ENCODE results near the gene SNCAIP. TPM values are rescaled to one million over a fixed set of nuclear protein-coding genes. Genes with fewer than 3 reads are reported as not detected.

Gene SNCAIP
- total RNA-seq, 2 donors from 2014 or later: not detected

DNA sequence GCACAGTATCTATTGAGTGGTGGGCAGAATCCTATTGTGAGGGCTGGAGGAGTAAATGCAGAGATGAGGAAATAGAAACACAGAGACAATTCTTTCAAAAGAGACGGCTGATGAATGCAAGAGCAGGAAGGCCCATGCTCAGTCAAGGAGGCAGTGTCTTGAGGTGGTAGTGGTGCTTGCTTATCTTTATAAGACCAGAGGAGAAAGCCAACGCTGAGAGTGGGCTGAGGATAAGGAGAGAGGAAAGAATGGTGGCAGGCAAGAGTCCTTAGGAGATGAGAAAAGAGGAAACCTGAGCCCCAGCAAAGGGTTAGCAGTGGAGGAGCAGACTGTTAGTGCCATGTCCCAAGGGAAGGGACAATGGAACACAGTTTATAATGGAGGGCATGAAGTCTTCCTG is 86.0 kb downstream of the SNCAIP start:
- DNase-seq (no peak), ATAC-seq (replicated peaks in 1 of 2) (no peak)
- H3K36me3 Mint-ChIP-seq (ENCODE audit: insufficient read depth in 2 of 2): no peaks in the 10 kb centered on the region
- no peaks in the 10 kb centered on the region for H3K27me3 Mint-ChIP-seq (ENCODE audit: low read depth)
- H3K4me1 Mint-ChIP-seq (ENCODE audit: low read depth): no peaks in the 10 kb centered on the region
- peaks cover 3 to 4% of the 10 kb centered on the region in 2 donors for H3K9me3 Mint-ChIP-seq
- H3K4me3 Mint-ChIP-seq: no peak overlapping the region
- no peak overlapping the region for H3K27ac Mint-ChIP-seq

DNA sequence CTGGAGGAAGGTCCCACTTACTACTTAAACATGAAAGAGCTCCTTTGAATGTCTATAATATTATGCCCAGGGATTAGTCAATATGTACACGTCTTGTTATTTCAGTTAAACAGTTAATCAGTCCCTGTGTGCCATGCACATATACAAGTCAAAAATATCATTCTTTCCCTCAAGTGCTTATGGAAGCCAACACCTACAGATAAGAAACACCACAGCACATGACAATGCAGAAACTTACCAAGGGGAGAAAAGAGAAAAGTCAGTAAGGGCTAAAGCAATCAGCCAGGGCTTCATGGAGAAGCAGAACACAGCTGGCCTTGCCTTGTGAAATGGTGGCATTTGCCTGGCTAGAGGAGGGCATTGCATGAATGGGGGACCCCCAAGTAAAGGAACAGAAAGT is 88.3 kb downstream of the SNCAIP start:
- DNase-seq (no peak), ATAC-seq (replicated peaks in 1 of 2) (no peak)
- Mint-ChIP-seq H3K27me3 (ENCODE audit: low read depth) (no peaks in the 10 kb centered on the region), H3K9me3 (peaks cover 3 to 4% of the 10 kb centered on the region in 2 donors), H3K27ac (no peak overlapping the region), H3K4me1 (ENCODE audit: low read depth) (no peaks in the 10 kb centered on the region), H3K36me3 (ENCODE audit: insufficient read depth in 2 of 2) (no peaks in the 10 kb centered on the region), H3K4me3 (no peak overlapping the region)

DNA sequence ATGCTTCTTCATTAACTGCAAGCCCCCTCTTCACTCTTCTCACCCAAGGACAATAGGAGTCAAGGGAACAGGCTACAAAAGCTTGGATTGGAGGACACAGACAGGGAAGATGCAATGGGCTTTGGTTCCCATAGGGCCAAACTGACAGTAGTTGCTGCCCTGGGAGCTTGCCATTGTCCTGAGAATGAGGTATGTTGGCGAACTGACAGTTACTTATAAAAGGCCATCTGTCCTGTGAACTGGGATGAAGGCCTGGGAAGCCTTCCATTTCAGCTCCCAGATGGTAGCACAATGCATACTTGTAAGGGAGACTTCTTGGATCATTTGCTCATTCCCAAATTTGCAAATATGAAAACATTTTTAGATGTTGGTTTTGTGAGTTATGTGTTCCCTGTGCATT is 88.9 kb downstream of the SNCAIP start:
- ATAC-seq (replicated peaks in 1 of 2): no peak
- Mint-ChIP-seq H3K27ac (no peak overlapping the region), H3K9me3 (peaks cover 3 to 4% of the 10 kb centered on the region in 2 donors), H3K27me3 (ENCODE audit: low read depth) (no peaks in the 10 kb centered on the region), H3K4me1 (ENCODE audit: low read depth) (no peaks in the 10 kb centered on the region), H3K4me3 (no peak overlapping the region), H3K36me3 (ENCODE audit: insufficient read depth in 2 of 2) (no peaks in the 10 kb centered on the region)
- DNase-seq: no peak

DNA sequence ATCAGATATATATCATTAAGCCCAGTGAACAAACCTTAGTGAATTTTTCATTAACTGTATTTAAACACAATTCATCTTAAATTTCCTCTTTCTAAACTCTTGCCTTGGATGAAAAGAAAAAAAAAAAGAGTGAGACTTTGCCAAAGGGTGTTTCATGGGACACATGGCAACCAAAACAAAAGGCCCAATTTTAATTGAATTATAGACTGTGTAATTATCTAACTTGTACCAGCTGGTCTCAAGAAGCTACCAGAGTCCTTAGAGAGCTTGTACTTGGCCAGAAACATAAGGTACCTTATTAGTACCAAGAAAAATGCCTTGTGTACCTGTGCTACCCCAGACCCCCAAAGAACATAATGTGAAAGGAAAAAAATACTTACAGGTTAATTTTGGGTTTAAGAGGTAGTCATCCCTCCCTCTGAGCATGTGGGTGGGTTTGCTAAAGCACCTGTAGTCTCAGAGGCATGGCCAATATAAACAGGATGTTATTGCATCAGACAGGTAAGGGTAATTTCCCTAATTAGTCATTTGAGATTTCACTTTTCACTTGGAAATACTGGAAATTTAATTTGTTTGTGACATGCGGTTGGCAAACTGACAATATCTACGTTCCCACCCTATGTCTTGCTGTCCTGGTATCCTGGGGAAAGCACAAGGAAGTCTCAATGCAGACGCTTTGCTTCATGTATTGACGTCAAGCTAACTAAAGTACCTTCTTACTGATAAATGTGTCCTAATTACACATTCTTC is 90.1 kb downstream of the SNCAIP start:
- ATAC-seq (replicated peaks in 1 of 2): no peak
- Mint-ChIP-seq H3K27me3 (ENCODE audit: low read depth) (no peaks in the 10 kb centered on the region), H3K27ac (no peak overlapping the region), H3K9me3 (peaks cover 3 to 4% of the 10 kb centered on the region in 2 donors), H3K4me3 (no peak overlapping the region), H3K4me1 (ENCODE audit: low read depth) (no peaks in the 10 kb centered on the region), H3K36me3 (ENCODE audit: insufficient read depth in 2 of 2) (no peaks in the 10 kb centered on the region)
- DNase-seq: no peak

DNA sequence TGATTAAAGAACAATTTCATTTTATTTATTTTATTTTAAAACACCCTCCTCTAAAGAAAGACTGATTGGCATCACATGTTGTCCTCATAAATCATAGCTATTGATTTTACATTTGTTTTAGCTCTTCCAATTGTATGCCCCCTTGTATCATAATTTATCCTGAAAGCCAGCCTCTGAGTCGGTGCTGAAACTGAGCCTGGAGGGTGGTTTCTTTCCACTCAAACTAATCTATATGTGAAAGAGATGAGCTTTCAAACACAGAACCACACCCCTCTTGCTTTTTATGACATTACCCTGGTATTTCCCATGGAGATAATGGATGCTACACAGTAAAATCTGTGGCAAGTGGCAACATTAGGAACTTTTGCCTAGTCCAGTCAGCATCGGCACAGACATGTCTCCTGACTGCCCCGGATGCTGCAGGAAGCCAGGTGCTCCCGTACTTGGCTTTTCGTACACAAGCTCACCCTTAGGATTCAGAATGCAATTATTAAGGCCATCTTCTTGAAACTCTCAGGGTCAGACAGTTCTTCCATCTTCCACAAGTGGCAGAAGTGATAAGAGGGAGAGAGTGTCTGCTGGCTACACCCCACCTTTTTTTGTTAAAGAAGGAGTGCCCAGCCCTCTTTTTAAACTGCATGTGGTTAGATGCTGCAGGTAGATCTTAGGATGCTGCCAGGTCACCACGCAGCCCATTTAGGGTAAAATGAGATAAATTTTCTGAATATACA is 91.1 kb downstream of the SNCAIP start:
- DNase-seq (no peak), ATAC-seq (replicated peaks in 1 of 2) (no peak)
- Mint-ChIP-seq H3K36me3 (ENCODE audit: insufficient read depth in 2 of 2) (no peaks in the 10 kb centered on the region), H3K9me3 (peaks cover 3 to 4% of the 10 kb centered on the region in 2 donors), H3K4me1 (ENCODE audit: low read depth) (no peaks in the 10 kb centered on the region), H3K27ac (no peak overlapping the region), H3K27me3 (ENCODE audit: low read depth) (no peaks in the 10 kb centered on the region), H3K4me3 (no peak overlapping the region)

DNA sequence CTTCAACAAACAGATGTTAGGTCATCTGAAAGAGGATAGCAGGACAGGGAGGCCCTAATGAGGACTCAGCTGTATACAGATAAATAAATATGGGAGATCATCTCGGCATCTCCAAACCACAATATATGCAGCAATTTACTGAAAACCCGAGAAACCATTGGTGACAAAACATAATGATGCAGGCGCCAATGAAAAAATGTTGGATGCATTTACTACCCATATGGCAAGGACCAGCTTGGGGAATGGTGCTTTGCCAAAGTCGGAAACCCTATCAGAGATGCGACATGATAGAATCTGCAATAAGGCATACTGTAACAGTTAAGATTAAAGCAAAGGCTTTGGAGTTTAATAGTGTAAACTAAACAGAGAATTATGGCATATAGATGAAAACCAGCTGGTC is 92.0 kb downstream of the SNCAIP start:
- H3K4me3 Mint-ChIP-seq: no peak overlapping the region
- no peak for ATAC-seq (replicated peaks in 1 of 2)
- no peak for DNase-seq
- H3K36me3 Mint-ChIP-seq (ENCODE audit: insufficient read depth in 2 of 2): no peaks in the 10 kb centered on the region
- H3K4me1 Mint-ChIP-seq (ENCODE audit: low read depth): no peaks in the 10 kb centered on the region
- peaks cover 3 to 4% of the 10 kb centered on the region in 2 donors for H3K9me3 Mint-ChIP-seq
- no peaks in the 10 kb centered on the region for H3K27me3 Mint-ChIP-seq (ENCODE audit: low read depth)
- no peak overlapping the region for H3K27ac Mint-ChIP-seq

DNA sequence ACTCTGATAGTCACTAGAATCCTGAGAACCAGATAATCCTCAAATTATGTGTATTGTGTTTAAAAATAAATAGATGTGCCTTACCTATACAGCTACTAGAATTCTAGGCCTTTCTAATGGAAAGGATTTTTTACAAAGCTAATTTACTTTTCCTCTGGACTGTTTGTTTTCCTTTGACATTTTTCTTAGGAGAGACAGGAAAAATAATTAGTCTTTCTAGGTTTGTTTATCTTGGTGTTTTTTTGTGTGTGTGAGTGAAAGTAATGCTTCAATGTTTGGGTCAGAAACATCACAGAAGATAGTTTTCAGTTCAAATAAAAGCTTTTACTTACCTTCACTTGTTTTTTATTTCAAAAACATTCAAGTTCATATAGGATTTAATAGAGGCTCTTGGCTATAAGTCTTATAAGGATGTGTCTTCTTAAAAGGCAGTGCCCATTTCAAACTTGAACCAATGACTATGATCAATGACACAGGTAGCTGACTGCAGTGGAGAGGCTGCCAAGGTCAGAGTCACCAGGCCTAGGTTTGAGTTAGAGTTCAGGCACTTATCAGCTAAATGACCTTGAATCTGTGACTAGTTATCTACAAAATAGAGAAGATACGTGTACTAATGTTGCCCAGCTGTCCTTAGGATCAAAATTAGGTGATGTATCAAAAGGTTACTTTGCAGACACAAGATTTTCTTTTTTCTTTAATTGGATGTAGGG is 92.8 kb downstream of the SNCAIP start:
- Mint-ChIP-seq H3K4me1 (ENCODE audit: low read depth) (no peaks in the 10 kb centered on the region), H3K27me3 (ENCODE audit: low read depth) (no peaks in the 10 kb centered on the region), H3K4me3 (no peak overlapping the region), H3K27ac (no peak overlapping the region), H3K9me3 (peaks cover 3% of the 10 kb centered on the region in 2 donors), H3K36me3 (ENCODE audit: insufficient read depth in 2 of 2) (no peaks in the 10 kb centered on the region)
- ATAC-seq (replicated peaks in 1 of 2): no peak
- DNase-seq: no peak

DNA sequence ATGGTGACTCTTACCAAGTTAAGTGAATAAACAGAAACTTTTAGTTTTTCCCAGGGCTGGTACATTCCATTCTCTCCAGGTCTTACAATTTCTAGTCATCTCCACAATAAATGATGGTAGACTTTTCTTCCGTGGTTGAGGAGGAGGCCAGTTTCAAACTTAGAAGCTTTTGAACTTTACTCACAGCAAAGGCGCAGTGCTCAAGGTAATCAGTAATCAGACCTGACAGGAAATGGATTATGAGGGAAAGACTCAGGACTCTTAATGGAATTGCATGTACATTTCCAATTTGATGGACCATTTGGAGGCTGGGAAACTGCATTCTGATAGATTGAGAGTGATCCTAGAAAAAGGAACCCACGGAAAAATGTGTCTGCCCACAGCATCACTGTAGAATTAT is 93.7 kb downstream of the SNCAIP start:
- H3K4me3 Mint-ChIP-seq: no peak overlapping the region
- no peak overlapping the region for H3K27ac Mint-ChIP-seq
- no peaks in the 10 kb centered on the region for H3K9me3 Mint-ChIP-seq
- no peaks in the 10 kb centered on the region for H3K4me1 Mint-ChIP-seq (ENCODE audit: low read depth)
- H3K36me3 Mint-ChIP-seq (ENCODE audit: insufficient read depth in 2 of 2): no peaks in the 10 kb centered on the region
- H3K27me3 Mint-ChIP-seq (ENCODE audit: low read depth): no peaks in the 10 kb centered on the region
- no peak for ATAC-seq (replicated peaks in 1 of 2)
- DNase-seq: no peak

DNA sequence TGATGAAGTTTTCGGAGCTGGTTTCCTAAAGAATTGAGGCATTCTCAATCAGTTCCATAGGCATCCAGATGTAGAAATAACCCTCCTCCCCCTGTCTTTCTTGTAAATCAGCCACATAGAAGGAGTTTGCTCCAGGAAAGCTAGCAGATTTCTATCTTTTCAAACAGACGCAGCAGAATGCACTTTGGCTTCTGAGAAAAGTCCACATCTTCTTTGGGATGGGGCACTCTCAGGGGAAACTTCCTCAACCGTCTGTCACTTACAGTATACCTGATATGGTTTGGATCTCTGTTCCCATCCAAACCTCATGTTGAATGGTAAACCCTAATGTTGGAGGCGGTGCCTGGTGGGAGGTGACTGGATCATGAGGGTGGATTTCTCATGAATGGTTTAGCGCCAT is 94.1 kb downstream of the SNCAIP start:
- ATAC-seq (replicated peaks in 1 of 2): no peak
- no peak overlapping the region for H3K27ac Mint-ChIP-seq
- no peak for DNase-seq
- H3K4me1 Mint-ChIP-seq (ENCODE audit: low read depth): no peaks in the 10 kb centered on the region
- no peaks in the 10 kb centered on the region for H3K36me3 Mint-ChIP-seq (ENCODE audit: insufficient read depth in 2 of 2)
- H3K27me3 Mint-ChIP-seq (ENCODE audit: low read depth): no peaks in the 10 kb centered on the region
- no peak overlapping the region for H3K4me3 Mint-ChIP-seq
- H3K9me3 Mint-ChIP-seq: no peaks in the 10 kb centered on the region

DNA sequence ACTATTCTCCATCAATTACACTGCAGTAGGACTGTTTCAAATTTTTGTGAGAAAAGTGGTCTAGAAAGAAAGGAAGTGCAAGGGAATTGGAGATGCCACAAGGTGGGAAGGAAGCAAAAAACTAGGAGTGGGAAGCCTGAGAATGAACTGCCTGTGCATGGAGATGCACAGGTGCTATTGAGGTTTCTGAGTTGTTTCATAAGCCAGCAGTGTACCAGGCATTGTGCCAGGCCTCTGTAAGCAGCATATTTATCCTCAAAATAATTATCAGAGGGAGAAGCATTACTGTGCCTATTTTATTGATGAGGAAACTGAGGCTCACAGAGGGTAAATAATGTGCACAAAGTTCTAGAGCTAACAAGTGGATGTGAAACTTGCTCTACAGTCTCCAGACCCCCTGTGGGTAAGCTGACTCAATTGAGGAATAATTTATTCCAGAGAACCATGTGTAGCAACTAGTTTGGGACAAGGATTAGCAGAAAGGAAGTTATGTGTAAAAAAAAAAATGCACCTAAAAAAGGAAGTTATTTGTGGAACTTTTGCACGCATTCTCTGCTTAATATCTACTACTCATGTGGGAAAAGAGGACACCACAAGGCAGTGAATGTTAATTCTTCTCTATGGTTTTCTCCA is 96.7 kb downstream of the SNCAIP start:
- Mint-ChIP-seq H3K27ac (no peak overlapping the region), H3K4me1 (ENCODE audit: low read depth) (no peaks in the 10 kb centered on the region), H3K9me3 (no peaks in the 10 kb centered on the region), H3K4me3 (no peak overlapping the region), H3K36me3 (ENCODE audit: insufficient read depth in 2 of 2) (no peaks in the 10 kb centered on the region), H3K27me3 (ENCODE audit: low read depth) (no peaks in the 10 kb centered on the region)
- ATAC-seq (replicated peaks in 1 of 2): no peak
- no peak for DNase-seq

DNA sequence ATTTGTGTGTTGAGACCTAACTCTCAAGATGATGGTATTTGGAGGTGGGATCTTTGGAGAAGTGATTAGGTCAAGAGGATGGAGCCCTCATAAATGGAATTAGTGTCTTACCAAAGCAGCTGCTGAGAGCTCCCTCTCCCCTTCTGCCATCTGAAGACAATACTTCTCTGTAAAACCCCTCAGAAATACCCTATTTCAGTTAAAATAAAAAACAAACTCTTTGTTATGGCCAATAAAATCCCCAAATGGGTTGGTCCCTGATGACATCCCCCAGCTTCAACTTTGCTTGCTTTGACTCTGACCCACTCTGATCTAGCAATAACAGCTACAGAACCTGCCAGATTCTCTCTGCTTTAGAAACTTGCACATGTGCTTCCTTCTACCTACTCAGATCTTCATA is 100.9 kb downstream of the SNCAIP start:
- Mint-ChIP-seq H3K4me1 (ENCODE audit: low read depth) (no peaks in the 10 kb centered on the region), H3K9me3 (no peaks in the 10 kb centered on the region), H3K27ac (no peak overlapping the region), H3K27me3 (ENCODE audit: low read depth) (peaks cover 12% of the 10 kb centered on the region), H3K4me3 (no peak overlapping the region), H3K36me3 (ENCODE audit: insufficient read depth in 2 of 2) (no peaks in the 10 kb centered on the region)
- DNase-seq: no peak
- no peak for ATAC-seq (replicated peaks in 1 of 2)

DNA sequence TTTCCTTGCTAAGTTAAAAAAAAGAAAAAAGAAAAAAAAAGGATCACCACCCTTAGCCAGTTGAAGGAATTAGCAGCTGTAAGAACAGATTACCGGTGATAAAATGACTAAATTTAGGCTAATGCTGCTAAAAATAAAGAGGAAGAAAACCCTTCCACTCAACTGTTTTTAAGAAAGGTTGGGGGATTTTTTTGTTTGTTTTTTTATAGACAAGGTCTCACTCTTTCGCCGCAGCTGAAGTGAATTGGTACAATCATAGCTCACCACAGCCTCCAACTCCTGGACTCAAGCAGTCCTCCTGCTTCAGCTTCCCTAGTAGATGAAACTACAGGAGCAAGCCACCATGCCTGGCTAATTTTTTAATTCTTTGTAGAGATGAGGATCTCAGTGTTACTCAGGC is 101.7 kb downstream of the SNCAIP start:
- DNase-seq (no peak), ATAC-seq (replicated peaks in 1 of 2) (no peak)
- Mint-ChIP-seq H3K27ac (no peak overlapping the region), H3K4me1 (ENCODE audit: low read depth) (no peaks in the 10 kb centered on the region), H3K4me3 (no peak overlapping the region), H3K9me3 (no peaks in the 10 kb centered on the region), H3K36me3 (ENCODE audit: insufficient read depth in 2 of 2) (no peaks in the 10 kb centered on the region), H3K27me3 (ENCODE audit: low read depth) (peaks cover 13% of the 10 kb centered on the region)

Measured in activated T-cell treated with anti-CD3 and anti-CD28 coated beads, Interleukin-2, amount 50 U/mL, for 72 hours (primary cell).